NCI-H526 (cell line): Measurements from ENCODE around the gene SLCO4A1.
A peak's percentile ranks its signal among the peaks of the same experiment; 100 is the strongest.

Source experiments
- DNase-seq, 2 experiments: peaks; one replicate each; lab custom pipeline; 2025; lab: John Stamatoyannopoulos, UW

SLCO4A1 gene

DNA sequence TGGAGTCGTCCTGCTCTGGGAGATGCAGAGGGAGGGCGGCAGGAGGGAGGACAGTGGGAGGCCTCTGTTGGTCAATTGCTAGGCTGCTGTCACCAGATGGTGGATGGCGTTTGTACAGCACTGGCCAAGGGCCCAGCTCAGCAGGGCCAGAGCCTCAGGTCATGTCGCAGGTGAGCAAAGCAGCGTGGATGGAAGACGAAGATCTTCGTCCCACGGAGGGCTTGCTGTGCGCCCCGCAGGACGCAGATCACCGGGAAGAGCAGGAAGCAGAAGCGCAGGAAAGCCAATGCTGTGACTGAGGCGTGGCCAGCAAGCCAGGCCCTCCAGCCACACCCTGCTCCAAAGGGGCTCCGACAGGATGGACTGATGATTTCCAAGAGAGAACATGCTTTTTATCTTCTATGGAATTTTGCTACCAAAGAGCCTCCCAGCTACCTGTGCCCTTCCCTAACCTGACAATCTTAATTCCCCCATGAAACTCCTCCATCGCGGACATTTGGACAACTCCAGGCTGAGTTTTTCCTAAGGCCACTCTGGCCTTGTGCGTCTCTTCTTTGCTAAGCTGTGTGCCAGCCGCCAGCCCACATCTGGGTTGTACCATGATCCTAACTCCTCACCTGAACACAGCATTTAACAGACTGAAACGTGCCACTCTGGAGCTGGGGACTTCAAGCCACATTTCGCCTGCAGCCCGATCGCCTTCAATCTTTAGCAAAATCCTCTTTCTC lies 3.5 kb upstream of the SLCO4A1 start:
- no peak for DNase-seq

DNA sequence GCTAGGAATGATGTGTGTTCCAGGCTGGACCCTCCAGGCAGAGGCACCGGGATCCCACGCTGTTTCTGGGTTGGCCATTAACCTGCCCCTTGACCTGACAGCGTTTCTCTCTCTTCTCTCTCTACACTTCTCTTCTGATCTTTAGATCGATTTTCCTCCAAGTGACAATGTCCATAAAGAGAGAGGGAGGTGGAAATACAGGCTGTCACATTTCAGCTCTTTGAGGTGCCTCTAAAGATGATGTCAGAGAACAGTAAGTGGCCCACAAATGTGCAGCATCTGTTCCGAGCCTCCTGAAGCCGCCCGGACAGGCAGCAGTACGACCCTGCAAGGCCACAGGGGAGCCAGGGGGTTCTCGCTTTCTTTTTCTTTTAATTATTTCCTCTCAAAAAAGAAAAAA lies 2.5 kb upstream of the SLCO4A1 start:
- no peak for DNase-seq

DNA sequence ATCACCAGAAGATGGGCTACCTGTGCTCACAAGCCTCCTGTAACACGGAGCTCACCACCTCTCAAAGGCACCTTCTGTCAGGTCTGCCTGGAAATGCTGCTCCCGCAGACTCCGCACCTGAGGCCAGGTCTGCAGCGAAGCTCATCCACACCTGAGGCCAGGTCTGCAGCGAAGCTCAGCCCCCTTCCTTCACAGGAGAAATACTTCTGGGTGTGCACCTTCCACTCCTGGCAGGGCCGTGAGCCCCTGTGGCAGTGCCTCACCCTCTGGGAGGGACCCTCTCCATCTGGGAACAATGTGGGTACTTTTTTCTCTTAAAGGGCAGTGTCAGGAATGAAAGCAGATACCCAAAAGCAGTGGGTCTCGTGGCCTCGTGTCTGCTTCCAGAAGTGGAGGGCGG lies 1.4 kb upstream of the SLCO4A1 start:
- no peak for DNase-seq

DNA sequence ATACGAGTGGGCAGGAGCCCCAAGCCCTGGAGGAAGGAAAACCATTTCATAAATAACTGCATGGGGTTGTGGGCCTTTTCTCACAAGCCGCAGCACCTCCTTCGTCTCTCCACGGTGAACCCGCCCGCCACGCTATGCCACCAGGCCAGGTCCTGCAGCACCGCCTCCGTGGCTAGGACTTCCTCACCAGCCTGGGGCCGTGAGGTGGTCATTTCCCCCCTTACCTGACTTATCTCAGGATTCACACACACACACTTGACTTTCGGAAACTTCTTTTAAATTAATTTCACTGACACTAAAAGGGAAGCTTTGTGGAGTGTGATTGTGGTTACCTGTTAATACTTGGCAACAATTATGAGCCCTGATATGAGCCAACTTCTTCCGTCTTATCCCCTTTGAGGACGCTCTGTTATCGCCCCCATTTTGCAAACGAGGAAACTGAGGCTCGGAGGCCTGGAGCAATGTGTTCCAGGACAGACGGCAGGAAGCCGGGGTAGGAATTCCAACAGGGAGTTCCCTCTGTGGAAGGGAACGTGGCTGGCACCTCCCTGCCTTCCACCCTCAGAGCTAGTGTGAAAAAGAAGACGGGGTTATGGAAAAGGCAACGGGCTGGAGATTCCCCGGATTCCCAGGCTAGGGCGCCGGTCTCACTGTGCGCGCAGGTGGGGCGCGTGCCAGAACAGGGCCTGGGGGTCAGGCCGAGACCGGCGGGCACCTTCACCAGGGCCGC lies 817 bp upstream of the SLCO4A1 start:
- no peak for DNase-seq

DNA sequence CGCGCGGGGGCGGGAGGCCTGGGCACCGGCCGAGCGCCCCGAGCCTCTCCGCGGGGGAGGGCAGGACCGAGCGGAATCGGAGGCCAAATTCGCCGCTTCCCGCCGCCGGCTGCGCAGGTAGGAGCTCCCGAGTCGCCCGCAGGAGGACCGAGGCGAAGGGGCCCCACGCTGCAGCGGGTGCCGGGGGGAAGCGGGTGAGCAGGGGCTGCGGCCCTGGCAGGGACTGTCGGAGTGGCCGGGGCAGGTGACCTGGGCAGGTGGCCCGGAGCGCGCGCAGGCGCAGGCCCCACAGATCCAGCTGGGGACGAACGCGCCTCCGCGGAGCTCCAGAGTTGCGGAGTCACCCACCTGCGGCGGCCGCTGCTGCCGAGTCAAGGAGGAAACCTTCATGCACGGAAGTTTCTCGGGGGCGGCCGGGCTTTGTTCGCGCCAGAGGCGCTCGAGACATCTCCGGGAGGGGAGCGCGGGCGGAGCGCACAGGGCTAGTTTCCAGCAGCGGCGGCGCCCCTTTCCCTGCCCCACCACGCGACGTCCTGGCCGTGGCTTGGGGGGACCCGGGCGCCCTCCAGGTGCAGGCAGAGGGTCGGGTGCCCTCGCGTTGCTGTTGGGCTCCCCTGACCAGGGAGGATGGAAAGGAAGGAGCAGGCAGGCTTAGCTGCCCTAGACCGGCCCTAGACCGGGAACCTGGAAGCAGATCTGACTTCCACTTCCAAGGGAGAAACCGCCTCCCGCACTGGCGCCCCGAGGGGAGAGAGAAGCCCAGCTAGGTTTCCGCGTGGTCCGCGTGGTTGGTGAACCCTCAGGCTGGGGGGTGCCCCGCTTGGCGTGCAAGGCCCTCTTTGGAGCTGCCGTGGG lies 590 bp downstream of the SLCO4A1 start:
- peak in 1 of 2 experiments; percentile 83 for DNase-seq

DNA sequence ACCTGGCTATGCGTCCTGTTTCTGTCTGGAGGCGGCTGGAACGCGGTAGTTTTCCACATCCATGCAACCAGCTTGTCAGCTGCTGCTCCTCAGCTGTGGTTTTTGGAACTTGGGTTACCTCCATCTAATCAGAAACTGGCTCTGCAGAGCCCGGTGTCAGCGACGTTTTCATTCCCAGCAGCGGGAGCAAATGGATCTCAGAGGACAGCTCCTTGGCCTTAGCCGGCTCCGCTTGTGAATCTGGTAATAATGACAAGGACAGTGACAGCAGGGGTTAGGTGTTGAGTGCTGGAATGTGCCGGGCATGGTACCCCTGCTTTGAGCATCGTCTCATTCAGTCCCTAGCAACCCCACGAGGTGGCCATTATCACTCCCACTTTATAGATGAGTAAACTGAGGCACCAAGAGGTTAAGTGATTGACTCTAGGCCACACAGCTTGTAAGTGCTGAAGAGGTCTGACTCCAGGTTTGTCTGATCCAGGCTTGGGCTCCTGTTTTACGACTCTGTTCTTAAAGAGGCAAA lies 1.3 kb downstream of the SLCO4A1 start:
- peak in 1 of 2 experiments; percentile 56 for DNase-seq

DNA sequence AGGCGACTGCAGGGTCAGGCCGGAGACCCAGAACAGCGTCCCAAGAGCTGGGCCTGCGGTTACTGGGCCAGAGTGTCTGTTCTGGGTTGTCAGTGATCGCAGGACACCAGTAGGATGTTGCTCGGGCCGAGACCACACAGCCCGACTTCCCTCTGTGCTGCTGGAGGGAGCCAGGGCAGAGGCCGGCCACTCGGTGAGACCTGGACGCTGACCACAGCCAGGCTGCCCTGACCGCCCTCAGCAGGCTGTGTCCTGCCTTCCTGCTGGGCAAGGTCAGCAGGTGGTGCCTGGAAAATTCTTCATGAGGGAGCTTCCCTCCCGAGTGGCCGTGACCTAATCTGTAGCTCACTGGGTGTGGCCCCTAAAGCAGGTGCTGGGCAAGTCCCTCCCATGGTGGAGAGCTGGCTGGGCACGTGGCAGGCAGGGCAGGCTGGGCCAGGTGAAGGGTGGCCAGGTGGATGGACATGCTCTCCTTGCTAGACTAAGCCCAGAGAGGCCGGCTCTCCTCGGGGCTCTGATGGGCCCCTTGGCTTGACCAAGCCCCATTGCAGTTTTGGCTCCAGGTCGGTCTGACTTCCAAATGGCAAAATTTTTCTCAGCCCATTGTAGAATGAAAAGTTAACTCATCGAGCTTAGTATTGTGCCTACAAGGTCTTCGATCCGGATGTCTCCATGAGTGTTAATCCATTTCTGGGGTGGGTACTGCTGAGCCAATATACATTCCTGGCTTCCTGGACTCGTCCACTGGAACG lies 1.9 kb downstream of the SLCO4A1 start:
- no peak for DNase-seq

DNA sequence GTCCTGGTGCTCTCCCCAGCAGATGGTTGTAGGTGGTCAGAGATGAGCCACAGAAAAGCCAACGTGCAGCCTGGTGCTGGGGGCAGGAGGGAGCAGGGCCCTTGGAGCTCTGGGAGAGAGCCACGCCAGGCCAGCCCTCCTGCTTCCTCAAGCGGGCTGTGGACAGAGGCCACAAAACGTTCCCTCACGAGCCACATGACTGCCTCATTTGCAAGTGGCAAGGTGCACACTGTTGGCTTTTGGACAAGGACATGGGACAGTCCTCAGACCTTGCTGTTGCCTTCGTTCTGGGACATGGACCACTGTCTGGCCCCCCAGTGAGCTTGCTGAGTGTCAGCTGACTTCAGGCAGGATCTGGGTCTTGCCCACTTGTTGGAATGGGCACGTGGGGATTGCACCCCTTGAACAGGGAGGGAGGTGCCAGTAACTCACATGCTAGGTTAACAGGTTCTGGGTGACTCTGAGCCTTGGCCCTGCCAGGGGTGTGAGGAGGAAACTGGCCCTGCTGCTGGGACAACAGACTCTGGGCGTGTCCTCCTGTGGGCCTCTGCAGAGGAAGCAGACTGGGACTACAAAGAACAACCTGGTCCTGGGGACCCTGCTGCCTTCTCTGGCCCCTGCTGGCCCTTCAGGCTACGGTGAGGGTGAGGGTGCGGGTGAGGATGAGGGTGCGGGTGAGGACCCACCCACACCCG lies 2.6 kb downstream of the SLCO4A1 start:
- DNase-seq, result no peak

DNA sequence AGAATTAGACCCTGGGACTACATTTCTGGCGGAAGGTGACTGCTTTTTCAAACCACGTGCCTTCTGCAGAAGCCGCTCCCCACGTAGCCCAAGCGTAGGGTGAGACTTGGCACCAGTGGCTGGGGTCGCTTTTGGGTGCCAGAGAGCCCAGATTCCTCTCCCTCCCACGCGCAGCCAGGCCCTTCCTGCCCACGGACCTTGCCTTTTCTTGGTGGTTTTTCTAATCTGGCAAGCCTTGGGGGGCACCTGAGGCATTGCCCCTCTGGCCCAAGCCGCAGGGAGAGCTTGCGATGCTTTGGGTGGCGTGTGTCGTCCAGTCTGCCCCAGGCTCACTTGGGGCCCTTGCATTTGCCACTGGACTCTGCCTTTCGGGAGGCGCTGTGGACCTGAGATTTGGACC lies 3.3 kb downstream of the SLCO4A1 start:
- no peak for DNase-seq

DNA sequence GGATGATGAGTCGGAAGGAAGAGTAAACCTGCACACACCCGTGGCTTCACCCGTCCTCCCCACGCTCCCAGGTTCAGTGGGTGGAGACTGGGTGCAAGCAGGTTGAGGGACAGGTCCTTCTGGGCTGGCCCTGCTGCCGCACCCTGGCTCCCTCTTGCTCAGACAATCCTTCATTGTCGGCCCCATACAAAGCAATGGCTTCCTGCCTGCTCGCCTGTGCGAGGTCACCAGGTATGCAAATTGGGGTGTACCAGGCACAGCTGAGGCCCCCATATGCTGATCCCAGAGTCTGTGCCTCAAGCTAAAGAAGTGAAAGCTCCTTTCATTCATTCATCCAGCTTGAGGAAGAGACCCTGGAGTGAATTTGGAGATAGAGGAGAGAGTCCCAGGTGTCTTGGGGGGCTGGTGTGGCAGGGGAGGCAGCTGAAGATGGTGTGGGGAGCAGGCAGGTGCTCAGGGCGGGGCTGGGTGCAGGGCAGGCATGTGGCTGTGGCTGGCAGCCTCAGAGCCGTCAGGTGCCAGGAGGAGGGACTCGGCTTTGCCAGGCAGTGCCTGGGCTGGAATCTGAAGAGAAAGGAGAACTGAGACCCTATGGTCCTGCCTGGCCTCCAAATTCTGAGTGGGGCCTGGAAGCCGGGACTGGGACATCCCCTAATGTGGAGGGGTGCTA lies 4.7 kb downstream of the SLCO4A1 start:
- peak; percentile 90 to 96 for DNase-seq

DNA sequence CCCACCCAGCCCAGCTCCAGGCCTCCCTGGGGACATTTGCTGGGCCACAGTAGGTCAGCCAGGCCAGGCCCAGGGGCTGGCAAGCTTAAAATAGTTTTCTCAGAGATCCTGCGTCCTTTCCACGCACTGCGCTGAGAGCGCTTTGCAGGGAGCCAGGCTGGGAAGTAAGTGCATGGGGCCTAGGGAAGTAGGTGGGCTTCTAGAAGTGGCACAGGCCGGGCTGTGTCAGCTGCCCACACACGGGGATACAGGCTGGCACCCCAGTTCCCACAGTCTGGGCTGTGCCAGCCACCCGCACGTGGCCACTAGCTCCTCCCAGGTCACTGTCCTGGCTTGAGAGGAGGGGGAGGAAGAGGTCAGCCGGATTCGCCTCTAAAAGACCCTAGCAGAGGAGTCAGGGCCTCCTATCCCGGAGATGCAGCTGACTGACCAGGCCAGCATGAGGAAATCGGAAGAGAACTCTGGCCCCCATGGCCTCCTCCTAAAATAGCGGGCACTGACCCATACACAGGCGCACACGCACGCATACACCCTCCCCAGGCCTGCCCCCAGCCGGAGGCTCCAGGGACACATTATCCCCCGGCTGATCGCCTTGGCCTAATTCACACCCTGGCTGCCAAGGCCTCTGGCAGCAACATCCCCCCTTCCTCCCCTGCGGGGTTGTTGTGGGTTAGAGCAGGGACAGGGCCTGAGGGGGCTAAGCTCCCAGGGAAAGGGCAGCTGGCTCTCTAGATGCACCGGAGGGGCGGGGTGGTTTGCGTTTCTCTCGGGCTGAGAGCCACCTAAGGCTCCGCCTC lies 5.4 kb downstream of the SLCO4A1 start:
- DNase-seq, result peak in 1 of 2 experiments; percentile 32

DNA sequence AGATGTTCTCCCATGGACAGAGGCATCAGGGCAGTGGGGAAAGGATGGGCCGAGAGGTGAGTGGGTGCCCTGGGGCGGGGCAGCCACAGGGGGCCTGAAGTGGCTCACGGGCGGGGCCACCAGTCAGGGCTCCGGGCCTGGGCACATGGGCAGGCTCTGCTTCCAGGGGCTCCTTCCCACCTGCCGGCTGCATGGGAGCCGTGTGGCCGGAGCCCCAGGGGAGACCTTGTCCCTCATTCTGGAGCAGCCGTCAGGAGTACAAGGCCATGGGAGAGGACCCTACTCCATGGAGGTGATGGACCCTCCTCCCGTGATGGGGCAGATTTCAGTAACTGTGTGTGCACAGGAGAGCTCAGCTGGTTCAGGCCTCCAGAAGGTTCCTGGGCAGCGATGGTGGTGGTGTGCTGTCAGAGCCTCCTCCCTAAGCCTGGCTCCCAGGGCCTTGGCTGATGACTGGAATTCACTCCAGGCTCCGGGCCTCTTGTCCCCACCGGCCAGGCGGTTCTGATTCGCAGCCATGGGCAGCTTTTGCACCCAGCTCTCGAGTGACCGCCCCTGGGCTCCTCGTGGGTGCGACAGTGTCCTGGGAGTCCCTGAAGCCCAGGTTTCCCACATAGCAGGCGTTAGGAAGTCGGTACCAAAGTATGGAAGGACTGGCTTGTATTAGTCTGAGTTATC lies 6.2 kb downstream of the SLCO4A1 start:
- no peak for DNase-seq

DNA sequence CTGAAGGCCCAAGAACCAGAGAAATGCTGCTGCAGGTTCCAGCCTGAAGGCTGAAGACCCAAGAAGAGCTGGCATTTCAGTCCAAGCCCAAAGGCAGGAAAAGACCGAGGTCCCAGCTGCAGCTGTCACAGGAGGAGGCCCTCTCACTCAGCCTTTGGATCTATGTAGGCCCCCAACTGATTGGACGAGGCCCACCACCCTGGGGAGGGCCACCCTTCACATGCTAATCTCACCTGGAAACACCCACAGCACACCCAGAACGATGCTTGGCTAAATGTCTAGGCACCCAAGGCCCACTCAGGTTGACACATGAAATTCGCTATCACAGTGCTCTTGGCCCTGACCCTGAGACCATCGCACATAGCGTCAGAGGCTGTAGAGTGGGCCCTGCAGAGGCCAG lies 6.8 kb downstream of the SLCO4A1 start:
- DNase-seq, result no peak

DNA sequence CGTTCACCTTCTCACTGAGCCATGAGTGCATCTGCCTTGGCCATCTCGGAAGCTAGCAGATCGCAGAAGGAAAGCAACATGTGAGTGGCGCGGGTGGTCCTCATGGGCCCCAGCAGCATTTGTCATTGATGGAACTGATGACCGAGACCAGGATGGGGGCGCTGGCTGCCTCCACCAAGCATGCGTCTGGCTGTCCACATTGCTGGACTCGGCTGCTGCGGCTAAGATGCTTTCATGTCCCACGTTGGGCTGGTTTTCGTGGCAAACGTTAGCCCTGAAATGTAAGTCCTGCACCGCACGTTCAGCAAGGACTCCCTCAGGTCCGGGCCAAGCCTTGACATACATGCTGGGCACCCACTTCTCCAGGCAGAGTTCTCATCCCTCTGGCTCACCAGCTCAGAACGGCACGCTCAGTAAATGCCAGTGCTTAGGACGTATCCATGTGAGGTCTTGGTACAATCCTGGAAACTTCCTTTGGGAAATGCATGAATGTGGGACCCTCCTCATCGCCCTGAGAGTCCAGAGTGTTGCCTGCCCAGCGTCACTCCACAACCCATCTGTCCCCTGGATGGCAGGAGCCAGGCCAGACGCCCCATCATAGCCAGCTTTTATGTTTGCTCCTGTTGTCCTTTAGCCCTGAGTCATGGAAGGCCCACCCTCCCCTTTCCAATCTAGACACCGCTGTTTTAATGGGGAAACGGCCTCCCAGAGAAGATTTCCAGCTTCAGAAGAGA lies 8.4 kb downstream of the SLCO4A1 start:
- no peak for DNase-seq

DNA sequence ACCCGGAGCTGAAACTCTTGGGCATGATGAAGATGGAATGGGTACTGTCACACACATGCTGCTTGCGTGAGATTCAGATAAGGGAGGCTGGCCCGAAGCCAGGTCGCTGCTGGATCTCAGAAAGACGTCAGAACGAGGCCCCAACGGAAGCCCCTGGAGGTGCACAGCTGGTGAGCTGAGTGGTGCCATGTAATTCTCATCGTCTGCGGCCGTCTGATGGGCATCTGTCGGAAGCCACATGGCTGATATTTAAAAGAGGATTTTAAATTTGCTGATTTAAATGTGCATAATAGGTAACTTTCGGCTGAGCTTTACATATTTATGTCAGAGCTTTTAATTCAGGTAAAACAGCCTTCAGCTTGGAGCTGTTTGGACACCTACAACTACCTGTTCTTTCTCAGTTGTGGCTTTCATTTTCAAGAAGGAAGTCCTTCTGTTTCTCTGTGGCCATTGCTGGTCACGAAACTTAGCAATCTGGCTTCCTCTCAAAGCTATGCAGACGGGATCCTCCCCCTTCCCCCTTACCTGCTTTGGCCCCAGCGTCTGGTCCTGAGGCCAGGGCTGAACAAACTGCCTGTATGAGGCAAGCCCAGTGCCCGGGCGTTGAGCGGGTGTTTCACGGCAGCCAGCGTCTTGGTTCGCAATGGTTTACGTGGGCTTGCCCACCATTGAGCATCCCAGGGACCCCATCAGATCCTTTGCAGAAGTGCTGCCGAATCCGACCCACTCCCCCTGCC lies 9.2 kb downstream of the SLCO4A1 start:
- DNase-seq, result peak in 1 of 2 experiments; percentile 57

DNA sequence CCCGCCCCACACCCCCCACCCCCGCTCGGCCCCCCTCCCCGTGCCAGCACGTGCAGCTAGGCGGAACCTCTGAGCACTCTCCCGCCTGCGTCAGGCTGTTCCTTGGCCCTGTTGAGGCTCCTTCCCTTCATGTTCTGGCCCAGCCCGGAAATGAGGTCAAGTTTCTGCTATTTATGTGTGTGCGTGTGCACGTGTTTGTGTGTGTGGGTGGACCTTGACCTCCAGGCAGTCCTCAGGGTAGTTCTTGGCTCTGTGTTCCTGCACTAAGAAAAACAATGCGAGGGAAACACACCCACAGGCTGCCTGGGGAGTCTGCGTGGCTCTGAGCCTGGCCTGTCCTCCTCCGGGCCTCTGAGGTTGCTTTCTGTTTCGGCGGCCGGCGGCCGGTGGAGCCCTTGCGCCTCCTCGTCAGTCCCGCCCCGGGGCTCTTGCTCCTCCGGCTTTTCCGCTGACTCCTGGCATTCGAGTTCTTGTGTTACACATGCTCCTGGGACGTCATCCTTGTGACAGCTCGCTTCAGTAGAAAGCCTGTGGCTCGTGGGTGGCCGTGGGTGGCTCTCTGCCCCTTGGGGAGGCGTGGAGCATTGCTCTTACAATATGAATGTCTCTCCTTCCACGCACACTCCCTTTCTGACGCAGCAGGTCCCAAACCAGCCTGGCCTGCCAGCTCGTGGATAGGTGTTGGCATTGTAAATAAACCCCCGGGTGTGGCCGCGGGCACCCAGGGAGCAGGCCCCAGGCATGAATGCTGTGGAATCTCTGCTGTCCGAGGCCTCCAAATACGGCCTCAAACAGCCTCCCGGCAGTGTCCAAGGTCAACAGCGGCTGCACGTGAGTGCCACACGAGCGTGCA lies 10.0 kb downstream of the SLCO4A1 start:
- peak; percentile 30 to 55 for DNase-seq

DNA sequence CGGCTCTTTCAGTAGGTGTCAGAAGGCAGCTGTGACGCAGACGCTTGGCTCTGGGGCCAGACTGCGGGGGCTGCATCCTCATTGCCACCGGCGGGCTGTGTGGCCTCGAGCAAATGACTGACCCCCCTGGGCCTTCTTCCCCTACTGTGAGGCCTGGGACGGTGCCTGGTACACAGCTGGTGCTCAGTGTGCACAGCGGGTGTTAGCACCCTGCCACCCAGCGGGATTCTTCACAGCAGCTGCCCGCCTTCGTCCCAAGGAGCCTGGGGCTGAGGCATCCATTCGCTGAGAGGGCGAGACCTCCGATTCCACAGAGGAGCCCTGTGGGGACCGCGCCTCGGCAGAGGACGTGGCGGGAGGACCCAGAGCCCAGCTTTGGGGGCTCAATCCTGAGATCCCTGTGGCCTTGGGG lies 10.6 kb downstream of the SLCO4A1 start:
- DNase-seq, result no peak
